ENCODE results near the gene STX8.
"Not testable (repeated sequence)": the region's sequence is repeated elsewhere in the genome, so short reads cannot be mapped to it uniquely, and the experiment has no call there.

The STX8 gene

DNA sequence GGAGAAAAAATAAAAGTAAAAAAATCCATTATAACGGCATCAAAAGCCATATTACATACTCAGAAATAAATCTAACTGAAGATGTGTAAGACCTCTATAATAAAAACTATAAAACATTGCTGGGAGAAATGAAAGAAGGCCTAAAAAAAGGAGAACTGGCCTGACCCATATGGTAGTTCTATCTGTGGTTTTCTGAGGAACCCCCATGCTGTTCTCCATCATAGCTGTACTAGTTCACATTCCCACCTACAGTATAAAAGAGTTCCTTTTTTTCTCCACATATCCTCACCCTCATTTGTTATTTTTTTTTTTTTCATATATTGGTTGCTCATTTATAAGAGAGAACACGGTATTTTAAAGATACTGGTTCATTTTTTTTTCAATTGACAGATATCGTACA is 191.8 kb downstream of the STX8 start:
- Histone ChIP-seq H3K36me3 (ENCODE audit: control insufficient read depth in 2 of 2, insufficient read depth in 2 of 2, low read length in 2 of 2) (no peaks in the 10 kb centered on the region), H3K9me3 (ENCODE audit: control insufficient read depth in 2 of 2, low read length in 2 of 2) (no peaks in the 10 kb centered on the region), H3K27ac (ENCODE audit: low read depth in 2 of 2, low read length in 2 of 2) (no peak overlapping the region), H3K4me1 (ENCODE audit: control insufficient read depth in 2 of 2, insufficient read depth in 2 of 2, low read length in 2 of 2) (no peaks in the 10 kb centered on the region), H3K4me3 (ENCODE audit: low read length in 2 of 2) (no peak overlapping the region), H3K9ac (ENCODE audit: low read depth in 1 of 2, low read length in 2 of 2) (no peak overlapping the region), H3K27me3 (ENCODE audit: control insufficient read depth in 2 of 2, insufficient read depth in 2 of 2, low read length in 2 of 2) (no peaks in the 10 kb centered on the region)

GRCh38 chr17:9382626-9383025 is 193.0 kb downstream of the STX8 start:
- no peak overlapping the region for H3K9ac ChIP-seq (ENCODE audit: low read depth in 1 of 2, low read length in 2 of 2)
- H3K27ac ChIP-seq (ENCODE audit: low read depth in 2 of 2, low read length in 2 of 2): no peak overlapping the region
- no peaks in the 10 kb centered on the region for H3K9me3 ChIP-seq (ENCODE audit: control insufficient read depth in 2 of 2, low read length in 2 of 2)
- no peaks in the 10 kb centered on the region for H3K36me3 ChIP-seq (ENCODE audit: control insufficient read depth in 2 of 2, insufficient read depth in 2 of 2, low read length in 2 of 2)
- no peaks in the 10 kb centered on the region for H3K27me3 ChIP-seq (ENCODE audit: control insufficient read depth in 2 of 2, insufficient read depth in 2 of 2, low read length in 2 of 2)
- H3K4me3 ChIP-seq (ENCODE audit: low read length in 2 of 2): no peak overlapping the region
- no peaks in the 10 kb centered on the region for H3K4me1 ChIP-seq (ENCODE audit: control insufficient read depth in 2 of 2, insufficient read depth in 2 of 2, low read length in 2 of 2)

GRCh38 chr17:9381068-9381467 is 194.6 kb downstream of the STX8 start:
- Histone ChIP-seq H3K9ac (ENCODE audit: low read depth in 1 of 2, low read length in 2 of 2) (no peak overlapping the region), H3K9me3 (ENCODE audit: control insufficient read depth in 2 of 2, low read length in 2 of 2) (no peaks in the 10 kb centered on the region), H3K27ac (ENCODE audit: low read depth in 2 of 2, low read length in 2 of 2) (no peak overlapping the region), H3K4me3 (ENCODE audit: low read length in 2 of 2) (no peak overlapping the region), H3K4me1 (ENCODE audit: control insufficient read depth in 2 of 2, insufficient read depth in 2 of 2, low read length in 2 of 2) (no peaks in the 10 kb centered on the region), H3K36me3 (ENCODE audit: control insufficient read depth in 2 of 2, insufficient read depth in 2 of 2, low read length in 2 of 2) (peaks cover 0 to 8% of the 10 kb centered on the region in 2 donors), H3K27me3 (ENCODE audit: control insufficient read depth in 2 of 2, insufficient read depth in 2 of 2, low read length in 2 of 2) (no peaks in the 10 kb centered on the region)

DNA sequence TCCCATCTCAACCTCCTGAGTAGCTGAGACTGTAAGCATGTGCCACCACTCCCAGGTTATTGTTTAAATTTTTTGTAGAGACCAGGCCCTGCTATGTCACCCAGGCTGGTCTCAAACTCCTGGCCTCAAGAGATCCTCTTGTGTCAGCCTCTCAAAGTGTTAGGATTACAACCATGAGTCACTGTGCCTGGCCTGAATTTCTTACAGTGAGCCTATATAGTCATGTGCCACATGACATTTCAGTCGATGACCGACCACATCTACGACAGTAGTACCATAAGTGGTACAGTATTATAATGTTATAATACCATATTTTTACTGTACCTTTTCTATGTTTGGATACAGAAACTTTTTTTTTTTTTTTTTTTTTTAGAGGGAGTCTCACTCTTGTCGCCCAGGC is 195.3 kb downstream of the STX8 start:
- Histone ChIP-seq H3K27ac (ENCODE audit: low read depth in 2 of 2, low read length in 2 of 2) (no peak overlapping the region), H3K9me3 (ENCODE audit: control insufficient read depth in 2 of 2, low read length in 2 of 2) (no peaks in the 10 kb centered on the region), H3K27me3 (ENCODE audit: control insufficient read depth in 2 of 2, insufficient read depth in 2 of 2, low read length in 2 of 2) (no peaks in the 10 kb centered on the region), H3K4me3 (ENCODE audit: low read length in 2 of 2) (no peak overlapping the region), H3K4me1 (ENCODE audit: control insufficient read depth in 2 of 2, insufficient read depth in 2 of 2, low read length in 2 of 2) (no peaks in the 10 kb centered on the region), H3K36me3 (ENCODE audit: control insufficient read depth in 2 of 2, insufficient read depth in 2 of 2, low read length in 2 of 2) (peaks cover 0 to 8% of the 10 kb centered on the region in 2 donors), H3K9ac (ENCODE audit: low read depth in 1 of 2, low read length in 2 of 2) (no peak overlapping the region)

- not testable (repeated sequence) for H3K4me1 ChIP-seq (ENCODE audit: control insufficient read depth in 2 of 2, insufficient read depth in 2 of 2, low read length in 2 of 2); H3K27ac ChIP-seq (ENCODE audit: low read depth in 2 of 2, low read length in 2 of 2); H3K27me3 ChIP-seq (ENCODE audit: control insufficient read depth in 2 of 2, insufficient read depth in 2 of 2, low read length in 2 of 2); H3K4me3 ChIP-seq (ENCODE audit: low read length in 2 of 2); H3K9me3 ChIP-seq (ENCODE audit: control insufficient read depth in 2 of 2, low read length in 2 of 2); H3K36me3 ChIP-seq (ENCODE audit: control insufficient read depth in 2 of 2, insufficient read depth in 2 of 2, low read length in 2 of 2); H3K9ac ChIP-seq (ENCODE audit: low read depth in 1 of 2, low read length in 2 of 2)
Observed at GRCh38 chr17:9376177-9376576, 199.4 kb downstream of the STX8 start.

- H3K27ac ChIP-seq (ENCODE audit: low read depth in 2 of 2, low read length in 2 of 2): no peak overlapping the region
- no peak overlapping the region for H3K4me3 ChIP-seq (ENCODE audit: low read length in 2 of 2)
- no peak overlapping the region for H3K9ac ChIP-seq (ENCODE audit: low read depth in 1 of 2, low read length in 2 of 2)
- H3K9me3 ChIP-seq (ENCODE audit: control insufficient read depth in 2 of 2, low read length in 2 of 2): no peaks in the 10 kb centered on the region
- H3K27me3 ChIP-seq (ENCODE audit: control insufficient read depth in 2 of 2, insufficient read depth in 2 of 2, low read length in 2 of 2): no peaks in the 10 kb centered on the region
- no peaks in the 10 kb centered on the region for H3K4me1 ChIP-seq (ENCODE audit: control insufficient read depth in 2 of 2, insufficient read depth in 2 of 2, low read length in 2 of 2)
- no peaks in the 10 kb centered on the region for H3K36me3 ChIP-seq (ENCODE audit: control insufficient read depth in 2 of 2, insufficient read depth in 2 of 2, low read length in 2 of 2)
Observed at GRCh38 chr17:9371019-9371418, 204.6 kb downstream of the STX8 start.

DNA sequence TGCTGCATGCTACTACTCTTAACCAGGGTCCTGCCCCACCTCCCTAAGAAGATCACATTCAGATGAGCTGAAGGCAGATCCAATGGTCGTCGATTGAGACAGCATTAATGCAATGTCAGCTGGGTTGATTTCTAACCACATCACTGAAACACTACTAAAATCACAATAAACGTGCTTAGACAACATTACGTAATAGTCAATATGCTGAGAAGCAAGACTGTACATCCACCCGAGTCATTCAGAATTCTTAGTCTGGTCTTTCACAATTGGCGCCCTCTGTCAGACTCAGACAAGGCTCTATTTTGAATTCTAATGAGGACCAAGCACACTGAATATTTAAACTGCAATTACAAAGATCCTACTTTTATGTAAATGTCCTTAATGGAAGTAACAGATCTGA is 205.2 kb downstream of the STX8 start:
- H3K27ac ChIP-seq (ENCODE audit: low read depth in 2 of 2, low read length in 2 of 2): no peak overlapping the region
- H3K4me3 ChIP-seq (ENCODE audit: low read length in 2 of 2): no peak overlapping the region

GRCh38 chr17:9368631-9369030 is 207.0 kb downstream of the STX8 start:
- Histone ChIP-seq H3K9me3 (ENCODE audit: control insufficient read depth in 2 of 2, low read length in 2 of 2) (no peaks in the 10 kb centered on the region), H3K4me3 (ENCODE audit: low read length in 2 of 2) (no peak overlapping the region), H3K27me3 (ENCODE audit: control insufficient read depth in 2 of 2, insufficient read depth in 2 of 2, low read length in 2 of 2) (no peaks in the 10 kb centered on the region), H3K9ac (ENCODE audit: low read depth in 1 of 2, low read length in 2 of 2) (no peak overlapping the region), H3K27ac (ENCODE audit: low read depth in 2 of 2, low read length in 2 of 2) (no peak overlapping the region), H3K4me1 (ENCODE audit: control insufficient read depth in 2 of 2, insufficient read depth in 2 of 2, low read length in 2 of 2) (no peaks in the 10 kb centered on the region), H3K36me3 (ENCODE audit: control insufficient read depth in 2 of 2, insufficient read depth in 2 of 2, low read length in 2 of 2) (no peaks in the 10 kb centered on the region)

More for the DNA sequence above, 205.2 kb downstream of the STX8 start:
- Histone ChIP-seq H3K9ac (ENCODE audit: low read depth in 1 of 2, low read length in 2 of 2) (no peak overlapping the region), H3K9me3 (ENCODE audit: control insufficient read depth in 2 of 2, low read length in 2 of 2) (no peaks in the 10 kb centered on the region), H3K27me3 (ENCODE audit: control insufficient read depth in 2 of 2, insufficient read depth in 2 of 2, low read length in 2 of 2) (no peaks in the 10 kb centered on the region), H3K4me1 (ENCODE audit: control insufficient read depth in 2 of 2, insufficient read depth in 2 of 2, low read length in 2 of 2) (no peaks in the 10 kb centered on the region), H3K36me3 (ENCODE audit: control insufficient read depth in 2 of 2, insufficient read depth in 2 of 2, low read length in 2 of 2) (no peaks in the 10 kb centered on the region)

DNA sequence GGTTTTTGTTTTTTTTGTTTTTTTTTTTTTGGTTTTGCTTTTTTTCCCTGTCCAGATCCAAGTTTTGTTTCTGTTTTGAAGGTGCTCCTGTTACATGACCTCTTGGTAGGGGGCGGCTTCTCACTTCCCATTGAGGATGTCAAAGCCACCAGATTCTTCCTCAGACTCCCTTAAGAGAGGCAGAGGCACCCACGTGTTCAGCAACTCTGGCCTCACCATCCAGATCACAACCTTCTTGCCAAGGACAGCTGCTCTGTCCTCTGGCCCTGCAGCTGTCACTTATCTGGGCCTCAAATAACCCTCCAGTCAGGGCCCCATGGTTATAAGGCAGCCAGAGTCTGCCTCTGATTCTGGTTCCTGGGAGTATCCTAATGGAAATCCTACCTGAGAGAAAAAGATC is 208.5 kb downstream of the STX8 start:
- Histone ChIP-seq H3K4me1 (ENCODE audit: control insufficient read depth in 2 of 2, insufficient read depth in 2 of 2, low read length in 2 of 2) (no peaks in the 10 kb centered on the region), H3K9me3 (ENCODE audit: control insufficient read depth in 2 of 2, low read length in 2 of 2) (no peaks in the 10 kb centered on the region), H3K9ac (ENCODE audit: low read depth in 1 of 2, low read length in 2 of 2) (no peak overlapping the region), H3K27me3 (ENCODE audit: control insufficient read depth in 2 of 2, insufficient read depth in 2 of 2, low read length in 2 of 2) (no peaks in the 10 kb centered on the region), H3K27ac (ENCODE audit: low read depth in 2 of 2, low read length in 2 of 2) (no peak overlapping the region), H3K36me3 (ENCODE audit: control insufficient read depth in 2 of 2, insufficient read depth in 2 of 2, low read length in 2 of 2) (no peaks in the 10 kb centered on the region), H3K4me3 (ENCODE audit: low read length in 2 of 2) (no peak overlapping the region)

DNA sequence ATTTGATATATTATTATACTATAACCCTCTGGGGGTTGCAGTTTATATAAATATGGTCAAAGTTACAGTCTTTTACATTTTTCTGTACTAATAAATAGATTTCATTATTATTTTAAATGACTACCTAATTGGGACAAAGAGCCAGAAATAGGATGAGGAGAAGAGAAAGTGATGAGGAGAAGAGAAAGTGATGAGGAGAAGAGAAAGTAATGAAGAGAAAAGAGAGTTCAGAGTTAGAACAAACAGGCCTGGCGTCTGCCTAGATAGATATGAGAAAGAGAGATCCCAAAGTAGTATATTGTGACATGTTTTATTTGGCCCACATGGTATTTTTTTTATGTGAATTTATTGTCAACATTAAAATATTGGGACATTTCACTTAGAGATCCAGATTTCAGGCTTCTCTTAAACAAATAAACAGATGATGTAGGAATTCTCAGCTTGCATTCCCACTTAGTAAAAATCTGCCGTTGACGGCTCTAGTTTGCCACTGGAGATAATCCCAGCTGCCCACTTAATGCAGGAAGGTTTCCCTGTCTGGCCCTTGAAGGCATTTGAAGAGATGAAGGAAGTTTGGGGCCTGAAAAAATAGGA is 210.7 kb downstream of the STX8 start:
- no peaks in the 10 kb centered on the region for H3K36me3 ChIP-seq (ENCODE audit: control insufficient read depth in 2 of 2, insufficient read depth in 2 of 2, low read length in 2 of 2)
- no peak overlapping the region for H3K27ac ChIP-seq (ENCODE audit: low read depth in 2 of 2, low read length in 2 of 2)
- no peak overlapping the region for H3K9ac ChIP-seq (ENCODE audit: low read depth in 1 of 2, low read length in 2 of 2)
- H3K27me3 ChIP-seq (ENCODE audit: control insufficient read depth in 2 of 2, insufficient read depth in 2 of 2, low read length in 2 of 2): no peaks in the 10 kb centered on the region
- H3K4me1 ChIP-seq (ENCODE audit: control insufficient read depth in 2 of 2, insufficient read depth in 2 of 2, low read length in 2 of 2): no peaks in the 10 kb centered on the region
- H3K4me3 ChIP-seq (ENCODE audit: low read length in 2 of 2): no peak overlapping the region
- H3K9me3 ChIP-seq (ENCODE audit: control insufficient read depth in 2 of 2, low read length in 2 of 2): no peaks in the 10 kb centered on the region

Data from mucosa of rectum (tissue), 2 donors.